Measurements from ENCODE around the gene KLHL36.
"Not testable (repeated sequence)": the region's sequence is repeated elsewhere in the genome, so short reads cannot be mapped to it uniquely, and the experiment has no call there.

Gene KLHL36

DNA sequence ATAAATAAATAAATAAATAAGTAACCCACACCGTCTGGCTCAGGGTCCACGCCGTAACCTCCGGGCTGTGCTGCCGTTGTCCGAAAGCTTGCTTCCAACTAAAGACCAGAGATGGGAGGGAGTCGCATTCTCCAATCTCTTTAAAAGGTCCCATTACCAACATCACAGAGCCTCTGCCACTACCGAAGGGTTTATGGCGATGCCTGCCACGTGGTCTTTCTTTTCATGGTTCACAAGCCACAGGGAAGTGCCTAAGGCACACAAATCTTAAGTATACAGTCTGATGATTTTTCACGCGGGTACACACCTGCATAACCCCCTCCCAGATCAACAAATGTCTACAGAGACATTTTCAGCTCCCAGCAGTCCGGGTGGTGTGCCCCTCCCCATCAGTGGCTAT lies 31.8 kb upstream of the KLHL36 start:
- no peak for DNase-seq (ENCODE audit: low read depth in 2 of 2)

DNA sequence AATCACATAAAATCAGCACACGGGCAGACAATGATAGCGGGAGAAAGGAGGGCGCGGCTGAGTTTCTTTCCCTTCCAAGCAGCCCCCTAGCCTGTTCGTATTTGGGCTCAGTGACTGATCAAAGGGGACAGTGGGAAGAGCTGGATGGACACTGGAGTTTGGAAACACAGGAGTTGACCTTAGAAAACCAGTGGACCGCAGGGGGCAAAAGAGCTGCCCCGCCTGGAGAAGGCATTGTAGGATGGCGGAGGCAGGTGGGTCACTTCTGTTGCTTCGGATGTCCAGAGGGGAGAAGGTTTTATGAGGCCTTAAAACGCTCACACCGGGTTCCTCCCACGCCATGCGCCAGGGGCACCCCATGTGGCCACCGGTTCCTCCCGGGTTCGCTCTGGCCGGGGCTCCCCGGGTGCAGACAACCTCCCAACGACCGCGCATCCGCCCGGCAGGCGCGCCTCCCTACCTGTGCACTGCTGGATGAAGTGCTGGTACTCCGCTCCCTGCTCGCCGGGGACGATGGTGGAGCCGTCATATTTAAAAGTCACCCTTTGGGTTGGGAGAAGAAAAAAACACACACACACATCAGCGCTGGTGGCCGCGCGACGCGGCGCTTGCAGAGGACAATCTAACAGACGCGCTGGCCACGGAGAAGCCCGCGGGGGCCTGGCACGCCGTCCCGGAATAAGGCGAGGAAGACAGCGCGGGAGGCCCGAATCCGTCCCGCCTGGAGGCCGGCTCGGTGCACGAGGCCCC lies 31.1 kb upstream of the KLHL36 start:
- no peak for DNase-seq (ENCODE audit: low read depth in 2 of 2)

DNA sequence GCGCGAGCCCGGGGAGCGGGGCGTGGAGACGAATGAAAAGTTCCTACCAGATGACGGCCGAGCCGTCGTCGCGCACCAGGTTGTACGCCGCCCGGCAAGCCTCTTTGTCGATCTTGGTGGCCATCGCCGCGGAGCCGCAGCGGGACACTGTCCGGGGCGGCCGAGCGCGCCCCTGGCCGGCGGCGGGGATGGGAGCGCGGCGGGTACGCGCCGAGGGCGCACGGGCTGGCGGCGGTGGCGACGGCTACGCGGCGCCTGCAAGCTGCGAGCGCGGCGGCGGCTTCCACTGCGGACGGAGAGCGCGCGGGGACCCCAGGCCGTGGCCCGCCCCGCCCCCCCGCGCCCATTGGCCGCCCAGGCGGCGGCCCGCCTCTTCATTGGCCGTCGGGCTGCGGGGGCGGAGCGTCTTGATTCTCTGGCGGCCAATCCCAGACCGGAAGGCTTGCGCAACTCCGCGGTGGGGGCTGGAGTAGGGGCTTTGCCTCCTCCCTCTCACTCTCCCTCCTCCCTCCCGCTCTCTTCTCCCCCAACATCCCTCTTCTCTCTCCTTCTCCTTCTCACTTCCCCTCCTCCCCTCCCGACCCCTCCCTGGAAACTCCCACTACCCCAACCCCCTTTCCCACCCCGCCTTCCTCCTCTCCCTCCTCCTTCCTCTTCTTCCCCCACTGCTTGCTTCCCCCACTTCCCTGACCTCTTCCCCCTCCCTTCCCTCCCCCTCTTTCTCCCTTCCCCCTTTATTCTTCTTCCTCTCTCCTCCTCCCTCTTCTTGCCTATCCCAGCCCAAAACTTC lies 30.3 kb upstream of the KLHL36 start, which contains the start of gene COTL1:
Gene COTL1 (minus strand): TSS at position 288 of the 790 bp plus-strand sequence. CDS start 164 bp downstream, at position 124.
- DNase-seq (ENCODE audit: low read depth in 2 of 2): peak; percentile 94 to 95

DNA sequence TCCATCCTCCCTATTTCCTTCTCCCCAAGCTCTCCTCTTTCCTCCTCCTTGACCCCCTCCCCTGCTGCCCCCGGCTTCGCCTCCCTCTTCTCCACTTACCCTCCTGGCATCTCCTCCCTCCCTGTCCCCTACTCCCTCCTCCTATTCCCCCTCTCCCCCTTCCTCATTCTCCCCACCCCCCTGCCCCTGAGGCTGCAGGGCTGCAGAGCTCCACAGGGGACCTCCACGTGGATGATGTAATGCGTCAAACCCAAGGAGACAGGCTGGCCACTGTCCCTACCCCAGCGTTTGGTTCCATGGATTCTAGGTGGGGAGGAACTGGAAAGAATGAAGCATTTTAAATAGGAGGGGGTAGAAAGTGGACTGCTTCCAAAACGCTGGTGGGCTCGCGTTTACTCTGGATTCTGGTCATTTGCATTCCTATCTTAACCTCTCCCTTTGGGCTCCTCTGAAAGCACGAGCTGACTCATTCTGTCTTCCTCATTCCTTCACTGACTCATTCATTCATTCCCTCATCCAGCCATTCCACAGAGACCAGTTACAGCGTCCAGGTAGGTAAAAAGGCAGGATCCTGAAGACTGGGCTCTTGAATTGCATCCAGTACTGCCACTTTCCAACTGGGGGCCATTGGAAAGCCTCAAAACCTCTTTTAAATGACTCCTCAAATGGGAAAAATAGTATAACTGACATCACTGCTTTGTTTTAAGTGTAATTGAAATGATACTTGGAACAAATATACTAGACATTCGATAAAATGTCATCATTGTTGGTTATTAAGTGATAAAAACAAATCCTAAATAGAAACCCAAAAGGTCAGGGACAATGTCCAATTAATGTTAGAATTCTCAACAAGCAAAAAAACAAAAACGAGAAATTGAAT lies 29.5 kb upstream of the KLHL36 start:
- no peak for DNase-seq (ENCODE audit: low read depth in 2 of 2)

DNA sequence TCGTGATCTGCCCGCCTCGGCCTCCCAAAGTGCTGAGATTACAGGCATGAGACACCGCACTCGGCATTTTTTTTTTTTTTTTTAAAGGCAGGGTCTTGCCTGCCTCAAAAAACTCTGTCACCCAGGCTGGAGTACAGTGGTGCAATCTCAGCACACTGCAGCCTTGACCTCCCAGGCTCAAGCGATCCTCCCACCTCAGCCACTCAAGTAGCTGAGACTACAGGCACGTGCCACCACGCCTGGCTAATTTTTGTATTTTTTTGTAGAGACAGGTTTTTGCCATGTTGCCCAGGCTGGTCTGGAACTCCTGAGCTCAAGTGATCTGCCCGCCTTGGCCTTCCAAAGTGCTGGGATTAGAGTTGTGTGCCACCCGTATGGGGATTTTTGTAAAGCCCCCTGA lies 27.4 kb upstream of the KLHL36 start:
- not testable (repeated sequence) for DNase-seq (ENCODE audit: low read depth in 2 of 2)

DNA sequence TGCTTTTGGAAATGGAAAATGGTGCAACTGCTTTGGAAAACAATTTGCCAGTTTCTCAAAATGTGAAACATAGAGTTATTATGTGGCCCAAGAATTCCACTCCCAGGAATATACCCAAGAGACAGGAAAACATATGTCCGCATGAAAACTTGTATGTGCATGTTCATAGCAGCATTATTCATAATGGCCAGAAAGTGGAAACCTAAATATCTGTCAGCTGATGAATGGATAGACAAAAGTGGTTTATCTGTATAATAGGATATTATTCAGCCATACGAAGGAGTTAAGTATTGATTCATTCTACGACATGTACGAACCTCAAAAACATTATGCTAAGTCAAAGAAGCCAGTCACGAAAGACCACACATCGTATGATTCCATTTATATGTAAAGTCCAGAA lies 22.8 kb upstream of the KLHL36 start:
- DNase-seq (ENCODE audit: low read depth in 2 of 2): no peak

DNA sequence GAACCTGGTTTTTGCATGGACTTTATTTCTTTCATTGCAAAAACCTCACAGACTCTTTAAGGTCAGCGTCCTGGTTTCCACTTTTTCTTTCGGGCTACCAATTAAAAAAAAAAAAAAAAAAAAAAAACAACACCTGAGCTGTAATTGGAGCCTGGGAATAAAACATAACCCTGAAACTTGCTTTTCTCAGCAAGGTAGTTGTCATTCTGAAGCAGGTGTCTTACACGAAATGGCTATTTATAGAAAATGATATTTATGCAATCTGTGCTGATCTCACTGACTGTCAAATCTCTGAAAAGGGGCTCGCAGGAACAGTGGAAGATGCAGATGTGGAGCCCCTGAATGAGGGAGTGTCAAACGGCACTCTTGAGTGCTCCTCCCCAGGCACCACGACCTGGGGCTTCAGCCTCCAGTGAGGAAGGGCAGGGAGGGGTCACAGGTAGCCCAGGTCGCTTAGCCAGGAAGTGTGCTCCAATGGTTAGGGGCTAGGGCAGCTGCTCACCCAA lies 20.0 kb upstream of the KLHL36 start:
- no peak for DNase-seq (ENCODE audit: low read depth in 2 of 2)

DNA sequence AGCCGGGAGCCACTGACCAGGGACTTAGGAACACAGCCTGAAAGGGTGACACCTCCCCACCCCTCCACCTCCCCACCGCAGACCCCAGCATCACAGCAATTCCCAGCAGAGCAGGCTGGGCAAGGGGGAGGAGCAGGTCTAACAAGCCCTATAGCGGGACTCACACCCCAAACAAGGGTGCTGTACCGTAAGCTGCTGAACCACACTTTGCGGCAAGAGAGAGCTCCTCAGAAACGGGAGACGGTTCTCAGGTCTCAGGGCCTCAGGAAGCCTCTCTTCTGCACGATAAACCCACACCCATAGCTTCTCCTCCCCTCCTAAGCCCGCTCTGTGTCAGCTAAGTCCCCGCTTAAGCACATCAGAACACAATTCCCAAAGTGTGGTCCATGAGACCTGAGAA lies 18.7 kb upstream of the KLHL36 start:
- DNase-seq (ENCODE audit: low read depth in 2 of 2): no peak

DNA sequence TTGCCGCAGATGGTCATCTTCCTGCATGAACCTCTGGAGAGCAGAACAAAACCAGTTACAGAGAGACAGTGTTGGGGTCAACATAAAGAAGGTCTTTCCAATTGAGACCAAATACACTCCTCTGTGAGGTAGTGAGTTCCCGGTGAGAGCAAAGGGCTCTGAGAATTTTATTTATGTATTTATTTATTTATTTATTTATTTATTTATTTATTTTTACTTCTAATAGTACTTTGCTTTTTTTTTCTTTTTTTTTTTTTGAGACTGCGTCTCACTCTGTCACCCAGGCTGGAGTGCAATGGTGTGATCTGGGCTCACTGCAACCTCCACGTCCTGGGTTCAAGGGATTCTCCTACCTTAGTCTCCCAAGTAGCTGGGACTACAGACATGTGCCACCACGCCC lies 18.3 kb upstream of the KLHL36 start:
- no peak for DNase-seq (ENCODE audit: low read depth in 2 of 2)

DNA sequence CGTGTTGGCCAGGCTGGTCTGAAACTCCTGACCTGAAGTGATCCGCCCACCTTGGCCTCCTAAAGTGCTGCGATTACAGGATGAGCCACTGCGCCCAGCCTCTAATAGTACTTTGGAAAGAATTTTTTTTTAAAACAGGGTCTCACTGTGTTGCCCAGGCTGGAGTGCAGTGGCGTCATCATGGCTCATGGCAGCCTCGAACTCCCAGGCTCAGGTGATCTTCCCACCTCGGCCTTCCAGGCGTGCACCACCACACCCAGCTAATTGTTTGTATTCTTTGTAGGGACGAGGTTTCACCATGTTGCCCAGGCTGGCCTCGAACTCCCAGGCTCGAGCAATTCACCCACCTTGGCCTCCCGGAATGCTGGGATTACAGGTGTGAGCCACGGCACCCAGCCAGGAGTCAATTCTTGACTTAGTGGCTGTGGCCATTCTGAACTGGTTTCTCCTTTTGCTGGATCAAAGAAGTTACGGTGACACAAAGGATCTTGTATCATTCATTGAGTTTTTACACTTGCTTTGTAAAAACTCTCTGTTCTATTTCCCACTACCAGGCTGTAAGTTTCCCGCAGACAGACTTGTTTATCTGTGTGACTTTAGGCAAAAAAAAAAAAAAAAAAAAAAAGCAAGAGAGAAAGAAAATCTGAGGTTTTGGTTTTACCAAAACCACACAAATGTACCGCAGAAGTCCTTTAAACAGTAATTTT lies 17.7 kb upstream of the KLHL36 start:
- DNase-seq (ENCODE audit: low read depth in 2 of 2): no peak

DNA sequence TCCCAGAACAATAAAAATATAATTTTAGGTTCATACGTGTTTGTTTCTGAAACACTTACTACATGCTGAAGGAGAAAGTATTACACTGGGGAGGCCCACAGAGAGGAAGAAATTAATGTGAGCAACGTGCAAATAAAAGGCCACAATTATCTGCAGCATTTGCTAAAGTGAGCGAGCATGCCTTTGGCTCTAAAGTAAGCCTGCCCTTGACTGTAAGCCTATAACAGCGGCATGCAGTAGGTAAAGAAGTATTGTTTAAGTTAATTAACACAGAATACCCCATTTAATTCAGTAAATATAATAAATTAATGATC lies 17.2 kb upstream of the KLHL36 start:
- no peak for DNase-seq (ENCODE audit: low read depth in 2 of 2)

DNA sequence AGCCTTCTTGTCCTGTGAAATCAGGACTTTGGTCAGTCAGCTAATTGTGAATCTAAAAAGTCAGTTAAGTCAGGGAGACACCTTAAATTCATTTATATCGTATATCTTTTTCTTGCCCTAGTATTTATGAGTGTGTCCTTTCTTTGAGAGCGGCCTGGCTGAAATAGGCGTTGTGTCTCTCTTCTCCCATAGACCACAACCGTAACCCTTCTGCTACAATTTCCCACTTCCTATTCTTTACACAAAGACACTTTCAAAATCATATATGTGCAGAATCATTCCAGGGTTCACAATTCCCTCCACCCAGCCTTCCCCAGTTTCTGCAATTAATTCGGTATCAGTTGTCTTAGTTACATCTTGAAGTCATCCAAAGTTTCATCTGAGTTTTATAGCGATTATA lies 16.4 kb upstream of the KLHL36 start:
- no peak for DNase-seq (ENCODE audit: low read depth in 2 of 2)

DNA sequence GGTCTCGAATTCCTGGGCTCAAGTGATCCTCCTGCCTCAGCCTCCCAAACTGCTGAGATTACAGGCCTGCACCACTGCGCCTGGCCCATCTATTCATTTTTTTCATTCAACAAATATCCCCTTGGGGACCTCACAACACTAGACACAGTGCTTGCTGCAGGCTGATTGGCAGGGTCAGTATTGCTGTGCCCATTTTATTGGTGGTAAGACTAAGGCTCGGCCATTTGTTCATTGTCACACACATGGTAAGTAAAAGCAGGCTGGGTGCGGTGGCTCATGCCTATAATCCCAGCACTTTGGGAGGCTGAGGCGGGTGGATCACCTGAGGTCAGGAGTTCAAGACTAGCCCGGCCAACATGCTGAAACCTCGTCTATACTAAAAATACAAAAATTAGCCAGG lies 15.4 kb upstream of the KLHL36 start:
- not testable (repeated sequence) for DNase-seq (ENCODE audit: low read depth in 2 of 2)

DNA sequence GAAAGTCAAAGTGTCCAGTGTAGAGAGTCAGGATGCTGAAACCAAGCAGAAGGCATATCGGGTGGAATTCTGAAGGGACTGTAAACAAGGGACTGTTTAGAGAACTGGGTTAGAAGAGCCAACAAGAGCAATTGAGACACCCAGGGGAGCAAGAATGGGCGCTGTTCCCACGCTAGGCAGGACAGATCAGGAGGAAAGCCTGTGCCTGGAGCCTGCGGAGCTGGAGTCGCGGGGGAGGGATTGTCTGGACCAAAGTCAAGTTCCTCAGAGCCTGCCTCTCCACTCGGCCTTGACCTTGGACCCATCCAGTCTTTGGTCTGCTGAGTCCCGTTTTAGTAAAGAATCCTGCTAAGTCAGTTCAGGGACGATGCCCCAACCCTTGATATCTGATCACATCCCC lies 14.7 kb upstream of the KLHL36 start:
- no peak for DNase-seq (ENCODE audit: low read depth in 2 of 2)

DNA sequence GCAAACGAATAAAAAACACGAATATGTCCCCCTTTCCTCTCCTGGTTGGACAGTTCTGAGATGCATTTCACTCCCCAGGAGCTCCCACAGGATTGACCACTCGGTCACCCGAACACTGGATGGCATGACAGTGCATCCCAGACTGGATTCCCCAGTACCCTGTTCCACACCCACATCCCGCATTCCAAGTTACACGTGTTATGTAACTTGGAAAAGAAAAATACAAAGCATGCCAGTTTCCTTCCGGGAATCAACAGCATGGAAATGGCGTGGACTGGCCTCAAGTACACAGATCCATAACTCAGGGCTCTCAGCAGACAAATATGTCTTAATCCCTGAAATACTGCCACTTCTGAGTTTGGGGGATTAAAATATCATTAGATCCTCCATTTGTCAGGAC lies 12.6 kb upstream of the KLHL36 start:
- no peak for DNase-seq (ENCODE audit: low read depth in 2 of 2)

DNA sequence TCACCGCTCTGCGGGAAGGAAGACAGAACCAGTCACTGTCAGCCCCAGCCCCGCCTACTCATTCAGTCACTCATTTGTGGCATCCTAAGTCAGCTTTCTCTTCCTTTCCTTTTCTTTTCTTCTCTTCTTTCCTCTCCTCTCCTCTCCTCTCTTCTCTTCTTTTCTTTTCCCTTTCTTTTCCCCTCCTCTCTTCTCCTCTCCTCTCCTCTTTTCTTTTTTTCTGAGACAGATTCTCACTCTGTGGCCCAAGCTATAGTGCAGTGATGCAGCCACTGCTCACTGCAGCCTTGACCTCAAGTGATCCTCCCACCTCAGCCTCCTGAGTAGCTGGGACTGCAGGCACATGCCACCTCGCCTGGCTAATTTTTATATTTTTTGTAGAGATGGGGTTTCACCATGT lies 10.6 kb upstream of the KLHL36 start:
- DNase-seq (ENCODE audit: low read depth in 2 of 2): no peak

DNA sequence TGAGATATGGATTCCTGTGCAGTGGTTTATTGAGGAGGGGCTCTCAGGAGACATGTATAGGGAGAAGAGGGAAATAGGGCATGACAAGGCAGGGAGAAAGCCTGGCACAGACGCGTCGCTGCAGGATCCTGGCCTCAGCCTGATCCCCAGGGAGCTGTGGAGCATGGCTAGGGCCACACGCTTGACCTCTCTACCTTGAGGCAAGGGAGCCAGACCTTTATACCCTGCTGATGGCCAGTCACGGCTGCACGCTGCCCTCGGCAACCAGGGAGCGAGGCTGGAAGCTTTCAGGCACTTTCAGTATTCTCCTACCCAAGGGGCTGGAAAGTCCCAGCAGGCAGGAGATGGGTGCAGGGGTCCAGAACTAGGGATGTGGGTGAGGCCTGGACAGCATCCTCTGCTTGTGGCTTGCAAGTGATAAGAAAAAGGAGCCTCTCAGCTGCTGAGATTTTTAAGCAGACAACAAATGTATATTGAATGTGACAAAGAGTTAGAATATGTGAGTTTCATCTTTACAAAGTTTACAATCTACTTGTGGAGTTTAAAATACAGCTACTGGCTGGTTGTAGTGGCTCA lies 10.0 kb upstream of the KLHL36 start:
- DNase-seq (ENCODE audit: low read depth in 2 of 2): no peak

DNA sequence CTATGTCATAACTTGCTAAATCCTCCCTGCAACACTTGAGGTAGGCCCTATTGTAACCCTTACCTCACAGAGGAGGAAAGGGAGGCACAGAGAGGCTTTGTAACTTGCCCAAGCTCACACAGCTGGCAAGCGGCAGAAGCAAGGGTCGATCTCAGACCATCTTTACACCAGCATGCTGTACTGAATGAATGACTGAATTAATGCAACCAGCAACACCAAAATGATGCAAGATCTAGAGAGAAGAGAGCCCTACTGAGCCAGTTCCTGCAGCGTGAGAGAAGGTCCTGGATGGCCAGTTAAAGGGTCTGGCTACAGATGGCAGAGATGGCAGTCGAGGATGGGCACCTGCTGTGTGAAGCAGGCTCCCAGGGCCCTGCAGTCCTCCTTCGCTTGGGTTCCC lies 8.2 kb upstream of the KLHL36 start:
- no peak for DNase-seq (ENCODE audit: low read depth in 2 of 2)

DNA sequence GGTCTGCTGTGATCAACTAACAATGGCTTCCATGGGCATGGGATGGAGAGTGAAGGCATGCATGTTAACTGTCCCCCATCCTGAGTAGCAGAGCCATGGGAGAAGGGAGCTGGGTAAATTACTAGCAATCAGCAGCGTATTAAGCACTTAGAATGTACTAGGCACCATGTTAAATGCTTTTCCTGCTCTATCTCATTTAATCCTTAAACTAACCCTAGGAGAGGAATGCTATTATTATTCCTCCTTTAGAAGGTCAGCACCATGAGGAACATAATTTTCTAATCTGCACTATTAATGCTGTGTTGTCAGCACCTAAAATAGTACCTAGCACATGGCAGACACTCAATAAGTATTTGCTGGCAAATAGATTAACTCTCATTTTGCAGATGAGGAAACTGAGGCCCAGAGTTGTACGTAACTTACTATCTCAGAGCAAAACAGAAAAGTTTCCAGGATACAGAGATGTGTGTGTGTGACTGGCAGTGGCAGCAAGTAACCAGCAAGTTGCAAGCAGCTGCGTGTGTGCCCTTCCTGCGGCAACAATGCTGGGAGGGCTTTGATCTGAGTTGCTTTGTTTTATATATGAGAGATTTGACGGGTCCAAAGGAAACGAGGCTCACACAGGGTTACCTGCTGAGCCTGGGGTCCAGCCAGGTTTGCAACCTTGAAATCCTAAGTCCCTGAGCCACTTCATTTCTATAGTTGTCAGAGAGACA lies 6.5 kb upstream of the KLHL36 start:
- DNase-seq (ENCODE audit: low read depth in 2 of 2): no peak

DNA sequence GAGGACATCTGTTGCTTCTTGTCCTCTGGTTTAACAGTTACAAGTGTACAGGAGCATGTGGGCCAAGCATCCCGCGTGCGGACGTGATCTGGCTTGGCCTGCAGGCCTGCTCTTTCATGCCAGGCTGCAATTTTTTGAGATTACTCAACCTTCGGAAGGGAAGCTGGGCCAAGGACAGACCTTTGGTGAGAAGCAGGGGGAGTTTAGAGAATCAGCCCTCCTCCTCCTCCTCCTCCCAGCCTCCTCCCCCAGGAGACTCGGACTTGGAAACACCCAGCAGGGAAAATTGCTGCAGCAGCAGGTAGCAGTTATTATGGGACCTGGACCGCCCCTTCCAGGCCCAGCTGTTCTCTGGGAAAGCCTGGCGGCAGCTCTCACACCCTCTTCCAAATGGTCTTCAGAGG lies 5.1 kb upstream of the KLHL36 start:
- no peak for DNase-seq (ENCODE audit: low read depth in 2 of 2)

DNA sequence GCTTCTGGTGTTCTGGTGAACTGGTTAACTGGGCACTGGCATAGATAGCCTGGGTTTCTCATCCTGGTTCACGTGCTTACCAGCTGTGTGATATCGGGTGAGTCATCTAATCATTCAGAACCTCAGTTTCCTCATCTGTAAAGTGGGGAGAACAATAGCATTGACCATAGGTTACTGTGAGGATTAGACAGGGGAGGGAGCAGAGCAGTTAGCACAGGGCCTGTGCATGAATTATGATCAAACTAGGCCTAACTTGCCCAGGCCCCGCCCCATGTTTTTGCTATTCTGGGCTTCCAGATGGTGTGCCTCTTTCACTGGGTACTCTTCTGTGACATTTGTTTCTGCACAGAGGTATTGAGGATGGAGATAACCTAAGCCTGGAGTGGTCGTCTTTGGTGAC lies 4.6 kb upstream of the KLHL36 start:
- DNase-seq (ENCODE audit: low read depth in 2 of 2): no peak
